PC-3 (cell line): ENCODE measurements around the gene HOXC11. TPM values are rescaled to one million over a fixed set of nuclear protein-coding genes. Genes with fewer than 3 reads are reported as not detected.

Experiments
- ATAC-seq: fragments of 200-7000 bp; cut with Tn5 transposase; 2 replicates; pipeline ENCODE4 v1.9.1; 2020; ENCODE audit warnings: mild to moderate bottlenecking, moderate library complexity
- BruUV-seq: library from RNA; stranded (reverse); fragments of 400-500 nt; replicated peaks from 2 replicates; lab custom pipeline; 2021; lab: Mats Ljungman, UMichigan
- CTCF ChIA-PET: fragments of 300-600 bp; sonication (Branson Sonifier 250); formaldehyde crosslinking; loops from one replicate; lab custom pipeline; 2022; ENCODE audit warnings: antibody characterized with exemption; lab: Charles Lee
- POLR2A ChIA-PET: fragments of 300-600 bp; sonication (Branson Sonifier 250); formaldehyde crosslinking; loops from one replicate; lab custom pipeline; 2022; ENCODE audit warnings: antibody characterized with exemption; ENCODE audit not compliant: unreplicated experiment; lab: Charles Lee
- DNase-seq: peaks from one replicate; pipeline ENCODE4 v3.0.0-alpha.2; 2015
- H2AFZ ChIP-seq: fragments of 300-600 bp; sonication (generic); 2 replicates; pipeline ENCODE4 v1.6.0; 2016; ENCODE audit warnings: antibody characterized with exemption, low read length
- H3F3A ChIP-seq: fragments of 300-600 bp; sonication (generic); one replicate; pipeline ENCODE4 v1.6.0; 2017; ENCODE audit warnings: antibody characterized with exemption, low read length, control low read depth, mild to moderate bottlenecking; ENCODE audit not compliant: unreplicated experiment
- H3K27ac ChIP-seq: fragments of 300-600 bp; sonication (generic); 2 replicates; pipeline ENCODE4 v1.5.1; 2016; ENCODE audit warnings: mild to moderate bottlenecking, low read length
- H3K27me3 ChIP-seq: fragments of 300-600 bp; sonication (generic); 2 replicates; pipeline ENCODE4 v1.6.1; 2016; ENCODE audit warnings: low read length, mixed read lengths
- H3K36me3 ChIP-seq: fragments of 300-600 bp; sonication (generic); 2 replicates; pipeline ENCODE4 v1.6.1; 2016; ENCODE audit warnings: low read depth, mixed run types, low read length, mixed read lengths
- H3K4me1 ChIP-seq: fragments of 300-600 bp; sonication (generic); 2 replicates; pipeline ENCODE4 v1.5.1; 2016; ENCODE audit warnings: low read length; ENCODE audit not compliant: insufficient read depth
- H3K4me2 ChIP-seq: fragments of 300-600 bp; sonication (generic); 2 replicates; pipeline ENCODE4 v1.6.0; 2016; ENCODE audit warnings: low read length
- H3K4me3 ChIP-seq: fragments of 300-600 bp; sonication (generic); 2 replicates; pipeline ENCODE4 v1.5.1; 2016; ENCODE audit warnings: mild to moderate bottlenecking, low read length, mixed read lengths
- H3K79me2 ChIP-seq: fragments of 300-600 bp; sonication (generic); 2 replicates; pipeline ENCODE4 v1.6.1; 2017; ENCODE audit warnings: low read length, mixed read lengths
- H3K9ac ChIP-seq: fragments of 300-600 bp; sonication (generic); 2 replicates; pipeline ENCODE4 v1.6.0; 2016; ENCODE audit warnings: mild to moderate bottlenecking, low read length
- H3K9me2 ChIP-seq: fragments of 300-600 bp; sonication (generic); replicated peaks from 2 replicates; pipeline ENCODE4 v1.6.1; 2016; ENCODE audit warnings: mixed run types, low read length, mixed read lengths
- H3K9me3 ChIP-seq: fragments of 300-600 bp; sonication (generic); 2 replicates; pipeline ENCODE4 v1.6.1; 2016; ENCODE audit warnings: low read length, mixed read lengths
- H4K20me1 ChIP-seq: fragments of 300-600 bp; sonication (generic); 2 replicates; pipeline ENCODE4 v1.6.1; 2016; ENCODE audit warnings: low read length, mixed read lengths
- CTCF ChIP-seq: fragments of 300-600 bp; sonication (generic); conservative IDR thresholded peaks from 2 replicates; pipeline ENCODE4 v1.5.1; 2017; ENCODE audit warnings: antibody characterized with exemption, low read depth, mild to moderate bottlenecking, low read length
- EZH2 ChIP-seq: fragments of 300-600 bp; sonication (generic); IDR thresholded peaks from one replicate; pipeline ENCODE4 v1.6.1; 2017; ENCODE audit warnings: antibody characterized with exemption, mild to moderate bottlenecking, low read length; ENCODE audit not compliant: unreplicated experiment
- EZH2phosphoT487 ChIP-seq: fragments of 300-600 bp; sonication (generic); IDR thresholded peaks from 2 replicates; pipeline ENCODE4 v1.6.1; 2018; ENCODE audit warnings: mild to moderate bottlenecking, antibody characterized with exemption, low read length, borderline replicate concordance
- intact Hi-C: fragments of 100-400 bp; cut with micrococcal nuclease; formaldehyde crosslinking; loops from 2 replicates; pipeline ENCODE4 v1.9.0; 2023
- total RNA-seq: library from RNA; depleted of rRNA; stranded (reverse); fragments of >200 nt; gene quantifications from 2 replicates; pipeline ENCODE4 v1.2.3, GENCODE V29; 2014

HOXC11 gene
- total RNA-seq, 1 experiment from 2014 or later: 0.84 TPM

- Histone ChIP-seq H3K4me3 (no peak overlapping the region), H3K27ac (no peak overlapping the region), H3K4me1 (peaks cover 13% of the 10 kb centered on the region), H3K27me3 (no peaks in the 10 kb centered on the region), H3K9me3 (no peaks in the 10 kb centered on the region), H3F3A (no peaks in the 10 kb centered on the region), H3K9me2 (no peaks in the 10 kb centered on the region), H2AFZ (0 out of 2 replicates have a peak overlapping the region, but pooled peaks have one; percentile 38), H3K9ac (no peak overlapping the region), H3K4me2 (0 out of 2 replicates have a peak overlapping the region, but pooled peaks have one; percentile 31), H3K79me2 (no peaks in the 10 kb centered on the region), H3K36me3 (no peaks in the 10 kb centered on the region), H4K20me1 (no peaks in the 10 kb centered on the region)
- DNase-seq: no peak
- intact Hi-C loops: no loop called here
- no peak for ATAC-seq
- CTCF ChIA-PET: interaction anchor here (0.6 kb wide), 1 partner anchor 257 kb away, joined by 5 read pairs; no protein-coding TSS in a partner anchor
- TF ChIP-seq EZH2phosphoT487 (no peak), EZH2 (no peak)
- no TSS peak for BruUV-seq
- POLR2A ChIA-PET: no interaction called here
Observed at GRCh38 chr12:53950789-53951576, 21.9 kb upstream of the HOXC11 start.

- Histone ChIP-seq H3K9me3 (no peaks in the 10 kb centered on the region), H3K27me3 (no peaks in the 10 kb centered on the region), H3K4me1 (peaks cover 13% of the 10 kb centered on the region), H2AFZ (no peak overlapping the region), H3F3A (no peaks in the 10 kb centered on the region), H3K4me3 (no peak overlapping the region), H3K9me2 (no peaks in the 10 kb centered on the region), H3K9ac (no peak overlapping the region), H3K79me2 (no peaks in the 10 kb centered on the region), H4K20me1 (no peaks in the 10 kb centered on the region), H3K27ac (no peak overlapping the region), H3K36me3 (no peaks in the 10 kb centered on the region), H3K4me2 (no peak overlapping the region)
- no peak for TF ChIP-seq CTCF
- no peak for TF ChIP-seq EZH2
- TF ChIP-seq EZH2phosphoT487: no peak
- ChIA-PET CTCF (no interaction called here), POLR2A (no interaction called here)
- BruUV-seq: no TSS peak
- DNase-seq (no peak), ATAC-seq (no peak)
- intact Hi-C loops: loop anchor here (2.0 kb wide), 1 partner anchor 185 kb away; no protein-coding TSS in a partner anchor
Observed at GRCh38 chr12:53951577-53952334, 21.2 kb upstream of the HOXC11 start.

GRCh38 chr12:53952335-53952694 is 20.6 kb upstream of the HOXC11 start:
- POLR2A ChIA-PET: no interaction called here
- CTCF ChIA-PET: no interaction called here
- peak; percentile 35 for ATAC-seq
- DNase-seq: no peak
- no TSS peak for BruUV-seq
- no peaks in the 10 kb centered on the region for H3F3A ChIP-seq
- no peak overlapping the region for H3K27ac ChIP-seq
- H3K79me2 ChIP-seq: no peaks in the 10 kb centered on the region
- H3K27me3 ChIP-seq: no peaks in the 10 kb centered on the region
- TF ChIP-seq EZH2phosphoT487: no peak
- no peak for TF ChIP-seq CTCF
- no peak for TF ChIP-seq EZH2
- H3K9me3 ChIP-seq: no peaks in the 10 kb centered on the region
- intact Hi-C loops: loop anchor here (2.0 kb wide), 1 partner anchor 186 kb away; no protein-coding TSS in a partner anchor
- H3K4me3 ChIP-seq: no peak overlapping the region
- no peak overlapping the region for H2AFZ ChIP-seq
- no peaks in the 10 kb centered on the region for H4K20me1 ChIP-seq
- peaks cover 13% of the 10 kb centered on the region for H3K4me1 ChIP-seq
- no peak overlapping the region for H3K9ac ChIP-seq
- H3K36me3 ChIP-seq: no peaks in the 10 kb centered on the region
- no peaks in the 10 kb centered on the region for H3K9me2 ChIP-seq
- H3K4me2 ChIP-seq: no peak overlapping the region
